Endothelial cell of umbilical vein (primary cell): ENCODE data around the gene DNAJB5. TPM values are rescaled to one million over a fixed set of nuclear protein-coding genes. Genes with fewer than 3 reads are reported as not detected.

Source experiments
- BruUV-seq: library from RNA; stranded (reverse); fragments of 400-500 nt; replicated peaks from 2 replicates; lab custom pipeline; 2021; lab: Mats Ljungman, UMichigan
- CTCF ChIA-PET: fragments of 300-600, 350-600 bp; sonication (Branson Sonifier 250); formaldehyde crosslinking; loops from one replicate; lab custom pipeline; 2021; ENCODE audit warnings: antibody characterized with exemption, inconsistent platforms; lab: Charles Lee
- POLR2A ChIA-PET: fragments of 300-600, 350-600 bp; sonication (Branson Sonifier 250); formaldehyde crosslinking; loops from one replicate; lab custom pipeline; 2021; ENCODE audit warnings: antibody characterized with exemption, inconsistent platforms; lab: Charles Lee
- DNase-seq: peaks from one replicate; pipeline ENCODE4 v3.0.0-alpha.2; 2011; ENCODE audit warnings: low read depth, low spot score
- FAIRE-seq: peaks from 2 replicates; lab custom pipeline; 2011; peaks lifted over from hg19 to GRCh38; lab: Jason Lieb, UNC
- H2AFZ ChIP-seq: 2 replicates; pipeline ENCODE4 v1.6.0; 2012; ENCODE audit warnings: low read depth, low read length, control low read depth, inconsistent platforms
- H3K27ac ChIP-seq: 2 replicates; pipeline ENCODE4 v1.5.1; 2011; ENCODE audit warnings: low read depth, mild to moderate bottlenecking, control low read depth, low read length, moderate library complexity; ENCODE audit not compliant: insufficient read depth
- H3K27me3 ChIP-seq, 2 experiments: 2 replicates each; pipeline versions ENCODE4 v1.6.0 to v1.6.1; 2011; ENCODE audit warnings: low read length in 2 of 2, mixed read lengths in 1 of 2; ENCODE audit not compliant: control insufficient read depth in 2 of 2, insufficient read depth in 2 of 2
- H3K36me3 ChIP-seq, 2 experiments: 2 replicates in 1 of 2; 3 replicates in 1 of 2; pipeline ENCODE4 v1.5.1; 2011; ENCODE audit warnings: low read length in 2 of 2, mild to moderate bottlenecking in 1 of 2, moderate library complexity in 1 of 2; ENCODE audit not compliant: control insufficient read depth in 2 of 2, insufficient read depth in 2 of 2; ENCODE audit errors: extremely low read depth in 1 of 2
- H3K4me1 ChIP-seq: 3 replicates; pipeline ENCODE4 v1.5.1; 2011; ENCODE audit warnings: mild to moderate bottlenecking, low read length; ENCODE audit not compliant: control insufficient read depth, insufficient read depth; ENCODE audit errors: extremely low read depth
- H3K4me2 ChIP-seq: 2 replicates; pipeline ENCODE4 v1.6.1; 2011; ENCODE audit warnings: low read length, control low read depth, mixed read lengths; ENCODE audit not compliant: insufficient read depth
- H3K4me3 ChIP-seq, 3 experiments: fragments of 200-600 bp in 1 of 3; sonication (generic), shearing (Covaris generic) in 1 of 3; replicated peaks in 1 of 3; 2 replicates each; pipeline ENCODE4 v1.5.1; 2011 to 2016; ENCODE audit warnings: control low read depth in 3 of 3, low read length in 3 of 3, mild to moderate bottlenecking in 2 of 3, inconsistent platforms in 1 of 3, low read depth in 1 of 3, moderate library complexity in 1 of 3; ENCODE audit not compliant: insufficient read depth in 1 of 3
- H3K79me2 ChIP-seq: 2 replicates; pipeline ENCODE4 v1.6.0; 2012; ENCODE audit warnings: low read length, inconsistent platforms; ENCODE audit not compliant: control insufficient read depth, insufficient read depth
- H3K9ac ChIP-seq: replicated peaks from 2 replicates; pipeline ENCODE3; 2011; ENCODE audit warnings: low read length, control low read depth; ENCODE audit not compliant: insufficient read depth; ENCODE audit errors: extremely low read depth
- H3K9me1 ChIP-seq: replicated peaks from 3 replicates; pipeline ENCODE4 v1.6.0; 2011; ENCODE audit warnings: mild to moderate bottlenecking, low read length; ENCODE audit not compliant: control insufficient read depth, insufficient read depth; ENCODE audit errors: extremely low read depth
- H3K9me3 ChIP-seq: replicated peaks from 2 replicates; pipeline ENCODE4 v1.5.1; 2012; ENCODE audit warnings: low read length, inconsistent platforms; ENCODE audit not compliant: control insufficient read depth, insufficient read depth
- H4K20me1 ChIP-seq: replicated peaks from 2 replicates; pipeline ENCODE3; 2011; ENCODE audit warnings: mild to moderate bottlenecking, low read length; ENCODE audit not compliant: control insufficient read depth, insufficient read depth; ENCODE audit errors: extremely low read depth
- CTCF ChIP-seq, 2 donors: IDR thresholded peaks; 1 replicate in 1 of 2; 2 replicates in 1 of 2; pipeline ENCODE4 v1.5.1; 2011; ENCODE audit warnings: low read length in 2 of 2, mild to moderate bottlenecking in 2 of 2, moderate library complexity in 2 of 2, control low read depth in 1 of 2, inconsistent platforms in 1 of 2, low read depth in 1 of 2; ENCODE audit not compliant: insufficient read depth in 1 of 2; ENCODE audit errors: extremely low read depth in 1 of 2
- EZH2 ChIP-seq: IDR thresholded peaks from 2 replicates; pipeline ENCODE4 v1.6.1; 2012; ENCODE audit warnings: borderline replicate concordance, low read depth, mild to moderate bottlenecking, moderate library complexity, low read length, inconsistent platforms; ENCODE audit not compliant: severe bottlenecking
- FOS ChIP-seq: IDR thresholded peaks from 2 replicates; pipeline ENCODE4 v1.6.1; 2011; ENCODE audit warnings: mild to moderate bottlenecking, low read length, moderate library complexity, borderline replicate concordance; ENCODE audit not compliant: insufficient read depth
- GATA2 ChIP-seq: IDR thresholded peaks from 2 replicates; pipeline ENCODE4 v1.7.0; 2011; ENCODE audit warnings: low read depth, mild to moderate bottlenecking, moderate library complexity, mixed read lengths, low read length; ENCODE audit not compliant: insufficient read length, insufficient read depth
- JUN ChIP-seq: IDR thresholded peaks from 2 replicates; pipeline ENCODE4 v1.6.1; 2011; ENCODE audit warnings: borderline replicate concordance, low read depth; ENCODE audit not compliant: insufficient read length, insufficient read depth
- MAX ChIP-seq: IDR thresholded peaks from 2 replicates; pipeline ENCODE4 v1.6.1; 2011; ENCODE audit not compliant: insufficient read depth, insufficient read length
- MYC ChIP-seq: IDR thresholded peaks from one replicate; pipeline ENCODE4 v1.6.1; 2011; ENCODE audit warnings: mild to moderate bottlenecking, low read depth, low read length
- POLR2A ChIP-seq: IDR thresholded peaks from 2 replicates; pipeline ENCODE4 v1.6.1; 2012; ENCODE audit warnings: low read depth, mild to moderate bottlenecking, control low read depth, low read length
- POLR2AphosphoS5 ChIP-seq: IDR thresholded peaks from 2 replicates; pipeline ENCODE4 v1.6.1; 2012; ENCODE audit warnings: low read depth, mild to moderate bottlenecking, control low read depth, low read length, moderate library complexity; ENCODE audit not compliant: insufficient read depth
- dilution Hi-C: fragments of 300-500 bp; cut with MboI; formaldehyde crosslinking; loops from one replicate; pipeline ENCODE4 v1.15.0; 2019; ENCODE audit warnings: low sequenced_read_pairs; ENCODE audit not compliant: extremely low pct_ligation_motif_present
- intact Hi-C: fragments of 100-400 bp; cut with micrococcal nuclease; formaldehyde crosslinking; loops from one replicate; pipeline ENCODE4 v1.10.0; 2022
- polyA plus RNA-seq, 4 experiments: library from polyadenylated mRNA; depleted of rRNA in 3 of 4; stranded (reverse) in 3 of 4; unstranded in 1 of 4; fragments of >200 nt; gene quantifications; 2 replicates each; pipeline versions ENCODE4 v1.2.1 to v1.2.3, GENCODE V29; 2011 to 2012; ENCODE audit warnings: missing spikeins in 1 of 4
- total RNA-seq: library from RNA; stranded (reverse); gene quantifications from 2 replicates; pipeline ENCODE4 v1.2.3, GENCODE V29; 2021

The DNAJB5 gene
- total and polyA plus RNA-seq, 2 donors (not counting 3 experiments of a cell fraction or from before 2014, with no cell fraction given) = 8.6 to 12.8 TPM

GRCh38 chr9:35001803-35002502 is 12.4 kb downstream of the DNAJB5 start:
- dilution Hi-C loops = no loop called here
- H3K9me3 ChIP-seq = no peaks in the 10 kb centered on the region
- no peak for TF ChIP-seq POLR2AphosphoS5
- no peak for TF ChIP-seq MAX
- TF ChIP-seq POLR2A = no peak
- no peak for TF ChIP-seq GATA2
- TF ChIP-seq CTCF (IDR thresholded peaks at IDR 0.05; ENCODE audit: extremely low read depth in 1 of 2, insufficient read depth in 1 of 2, low read depth in 1 of 2, low read length in 2 of 2) = no peak
- TF ChIP-seq JUN = peak; percentile 5
- TF ChIP-seq FOS = peak; percentile 40
- no peak for TF ChIP-seq MYC
- TF ChIP-seq EZH2 = no peak
- no peak overlapping the region for H3K27ac ChIP-seq
- BruUV-seq = no TSS peak
- H3K4me3 ChIP-seq = no peak overlapping the region
- ChIA-PET CTCF (interaction anchor here (1.0 to 4.0 kb wide), 6 partner anchors 8 to 102 kb away, joined by 4 to 22 read pairs (median 7); no protein-coding TSS in a partner anchor), POLR2A (no interaction called here)
- H3K36me3 ChIP-seq = peaks cover 0 to 2% of the 10 kb centered on the region in 2 experiments
- intact Hi-C loops = no loop called here
- FAIRE-seq (peak; percentile 40), DNase-seq (peak; percentile 64)
- H3K9ac ChIP-seq = no peak overlapping the region
- no peaks in the 10 kb centered on the region for H3K9me1 ChIP-seq
- no peaks in the 10 kb centered on the region for H3K79me2 ChIP-seq
- no peaks in the 10 kb centered on the region for H4K20me1 ChIP-seq
- no peak overlapping the region for H2AFZ ChIP-seq
- no peak overlapping the region for H3K4me2 ChIP-seq
- no peaks in the 10 kb centered on the region for H3K27me3 ChIP-seq
- no peaks in the 10 kb centered on the region for H3K4me1 ChIP-seq
